ENCODE data around the gene MAGI2.

Gene MAGI2

GRCh38 chr7:78223598-78223997 lies 1229.9 kb downstream of the MAGI2 start:
- no peak for DNase-seq (ENCODE audit: low spot score)

GRCh38 chr7:78222001-78222751 lies 1231.3 kb downstream of the MAGI2 start:
- DNase-seq (ENCODE audit: low spot score): no peak

GRCh38 chr7:78220754-78221153 lies 1232.7 kb downstream of the MAGI2 start:
- DNase-seq (ENCODE audit: low spot score): no peak

- no peak for DNase-seq (ENCODE audit: low spot score)
These were observed 1234.6 kb downstream of the MAGI2 start for GRCh38 chr7:78218876-78219275.

- no peak for DNase-seq (ENCODE audit: low spot score)
These were observed 1235.4 kb downstream of the MAGI2 start for GRCh38 chr7:78218051-78218450.

GRCh38 chr7:78215199-78215598 lies 1238.3 kb downstream of the MAGI2 start:
- no peak for DNase-seq (ENCODE audit: low spot score)

- DNase-seq (ENCODE audit: low spot score): no peak
These were observed 1240.1 kb downstream of the MAGI2 start for GRCh38 chr7:78213402-78213801.

GRCh38 chr7:78212476-78213060 lies 1240.9 kb downstream of the MAGI2 start:
- no peak for DNase-seq (ENCODE audit: low spot score)

- no peak for DNase-seq (ENCODE audit: low spot score)
These were observed 1246.2 kb downstream of the MAGI2 start for GRCh38 chr7:78207269-78207668.

- no peak for DNase-seq (ENCODE audit: low spot score)
These were observed 1246.7 kb downstream of the MAGI2 start for GRCh38 chr7:78206769-78207168.

- no peak for DNase-seq (ENCODE audit: low spot score)
These were observed 1250.3 kb downstream of the MAGI2 start for GRCh38 chr7:78203042-78203720.

GRCh38 chr7:78198756-78199155 lies 1254.7 kb downstream of the MAGI2 start:
- no peak for DNase-seq (ENCODE audit: low spot score)

GRCh38 chr7:78197447-78197846 lies 1256.0 kb downstream of the MAGI2 start:
- no peak for DNase-seq (ENCODE audit: low spot score)

- DNase-seq (ENCODE audit: low spot score): no peak
These were observed 1258.2 kb downstream of the MAGI2 start for GRCh38 chr7:78195281-78195680.

GRCh38 chr7:78194611-78195010 lies 1258.9 kb downstream of the MAGI2 start:
- DNase-seq (ENCODE audit: low spot score): no peak

GRCh38 chr7:78191475-78192079 lies 1261.9 kb downstream of the MAGI2 start:
- no peak for DNase-seq (ENCODE audit: low spot score)

- DNase-seq (ENCODE audit: low spot score): no peak
These were observed 1263.7 kb downstream of the MAGI2 start for GRCh38 chr7:78189762-78190161.

- no peak for DNase-seq (ENCODE audit: low spot score)
These were observed 1268.2 kb downstream of the MAGI2 start for GRCh38 chr7:78185149-78185745.

GRCh38 chr7:78184299-78184698 lies 1269.2 kb downstream of the MAGI2 start:
- no peak for DNase-seq (ENCODE audit: low spot score)

- DNase-seq (ENCODE audit: low spot score): no peak
These were observed 1273.5 kb downstream of the MAGI2 start for GRCh38 chr7:78179827-78180477.

- no peak for DNase-seq (ENCODE audit: low spot score)
These were observed 1274.3 kb downstream of the MAGI2 start for GRCh38 chr7:78179211-78179610.

GRCh38 chr7:78178319-78178718 lies 1275.1 kb downstream of the MAGI2 start:
- no peak for DNase-seq (ENCODE audit: low spot score)

Measured in activated CD4-positive, alpha-beta T cell treated with anti-CD3 and anti-CD28 coated beads, Interleukin-2, Interleukin-4, amounts not matched to agents 100 ng/mL and 50 ng/mL, durations not matched to agents 16 hours and 8 hours (primary cell).